Raji (cell line): ENCODE measurements around the gene ST6GALNAC5.

ENCODE experiments used
- POLR2A ChIP-seq: IDR thresholded peaks from 2 replicates; pipeline ENCODE4 v1.6.1; 2011; ENCODE audit warnings: low read depth, low read length, control low read depth; ENCODE audit not compliant: insufficient read depth

The ST6GALNAC5 gene

GRCh38 chr1:76867342-76868130, at the start of gene ST6GALNAC5:
ST6GALNAC5 (plus strand) TSS chr1:76867480.
- TF ChIP-seq POLR2A: no peak

GRCh38 chr1:76820028-76820427, 47.3 kb upstream of the ST6GALNAC5 start:
- no peak for TF ChIP-seq POLR2A

GRCh38 chr1:76824106-76824505, 43.2 kb upstream of the ST6GALNAC5 start:
- no peak for TF ChIP-seq POLR2A

- no peak for TF ChIP-seq POLR2A
Observed at GRCh38 chr1:76826072-76826845, 41.0 kb upstream of the ST6GALNAC5 start.

- TF ChIP-seq POLR2A: no peak
Observed at GRCh38 chr1:76827066-76827465, 40.2 kb upstream of the ST6GALNAC5 start.

GRCh38 chr1:76830373-76830772, 36.9 kb upstream of the ST6GALNAC5 start:
- TF ChIP-seq POLR2A: no peak

- no peak for TF ChIP-seq POLR2A
Observed at GRCh38 chr1:76832521-76832920, 34.8 kb upstream of the ST6GALNAC5 start.

GRCh38 chr1:76833151-76833550, 34.1 kb upstream of the ST6GALNAC5 start:
- TF ChIP-seq POLR2A: no peak

- no peak for TF ChIP-seq POLR2A
Observed at GRCh38 chr1:76833856-76834255, 33.4 kb upstream of the ST6GALNAC5 start.

- TF ChIP-seq POLR2A: no peak
Observed at GRCh38 chr1:76835203-76835602, 32.1 kb upstream of the ST6GALNAC5 start.

GRCh38 chr1:76840278-76840677, 27.0 kb upstream of the ST6GALNAC5 start:
- no peak for TF ChIP-seq POLR2A

GRCh38 chr1:76841460-76841859, 25.8 kb upstream of the ST6GALNAC5 start:
- TF ChIP-seq POLR2A: no peak

GRCh38 chr1:76843821-76844464, 23.3 kb upstream of the ST6GALNAC5 start:
- TF ChIP-seq POLR2A: no peak

GRCh38 chr1:76854255-76854654, 13.0 kb upstream of the ST6GALNAC5 start:
- no peak for TF ChIP-seq POLR2A

- TF ChIP-seq POLR2A: no peak
Observed at GRCh38 chr1:76856104-76856503, 11.2 kb upstream of the ST6GALNAC5 start.

- no peak for TF ChIP-seq POLR2A
Observed at GRCh38 chr1:76857138-76857537, 10.1 kb upstream of the ST6GALNAC5 start.
